SIG-M5 treated with dmso at 0.1 percent for 504 hours (cell line): ENCODE measurements around the gene KLHL25.

ENCODE experiments used
- DNase-seq: peaks from one replicate; lab custom pipeline; 2025; ENCODE audit not compliant: unreplicated experiment; lab: John Stamatoyannopoulos, UW

The KLHL25 gene

GRCh38 chr15:85718271-85718971, 76.3 kb downstream of the KLHL25 start:
- DNase-seq: no peak

- no peak for DNase-seq
These were observed 77.5 kb downstream of the KLHL25 start for GRCh38 chr15:85717212-85717611.

- DNase-seq: no peak
These were observed 78.5 kb downstream of the KLHL25 start for GRCh38 chr15:85716261-85716660.

- DNase-seq: no peak
These were observed 83.0 kb downstream of the KLHL25 start for GRCh38 chr15:85711580-85712192.

- DNase-seq: no peak
These were observed 84.3 kb downstream of the KLHL25 start for GRCh38 chr15:85710340-85710842.
